Measurements from ENCODE around the gene GBP3.
"Not testable (repeated sequence)": the region's sequence is repeated elsewhere in the genome, so short reads cannot be mapped to it uniquely, and the experiment has no call there.

The GBP3 gene

GRCh38 chr1:89022167-89022959, at the start of gene GBP3:
Gene GBP3 (minus strand): TSS chr1:89022866. CDS start chr1:89020721, 2,145 bp downstream.
- in situ Hi-C loops (cut with MboI; ENCODE audit: low sequenced_read_pairs), result no loop called here

GRCh38 chr1:89070509-89070908, 47.8 kb upstream of the GBP3 start:
- in situ Hi-C loops (cut with MboI; ENCODE audit: low sequenced_read_pairs), result no loop called here

- in situ Hi-C loops (cut with MboI; ENCODE audit: low sequenced_read_pairs), result no loop called here
Observed at GRCh38 chr1:89069951-89070350, 47.3 kb upstream of the GBP3 start.

- in situ Hi-C loops (cut with MboI; ENCODE audit: low sequenced_read_pairs), result no loop called here
Observed at GRCh38 chr1:89068291-89068690, 45.6 kb upstream of the GBP3 start.

- in situ Hi-C loops (cut with MboI; ENCODE audit: low sequenced_read_pairs), result no loop called here
Observed at GRCh38 chr1:89065079-89065868, 42.6 kb upstream of the GBP3 start, which contains the start of gene GBP1. Gene GBP1 (minus strand): TSS chr1:89065208. CDS start chr1:89063234, 1,974 bp downstream.

- in situ Hi-C loops (cut with MboI; ENCODE audit: low sequenced_read_pairs), result no loop called here
Observed at GRCh38 chr1:89064632-89065031, 42.0 kb upstream of the GBP3 start.

GRCh38 chr1:89063094-89063493, 40.4 kb upstream of the GBP3 start:
- in situ Hi-C loops (cut with MboI; ENCODE audit: low sequenced_read_pairs), result no loop called here

GRCh38 chr1:89060091-89060490, 37.4 kb upstream of the GBP3 start:
- in situ Hi-C loops (cut with MboI; ENCODE audit: low sequenced_read_pairs), result no loop called here

GRCh38 chr1:89051955-89052312, 29.3 kb upstream of the GBP3 start:
- in situ Hi-C loops (cut with MboI; ENCODE audit: low sequenced_read_pairs), result no loop called here

GRCh38 chr1:89051300-89051954, 28.8 kb upstream of the GBP3 start:
- in situ Hi-C loops (cut with MboI; ENCODE audit: low sequenced_read_pairs), result no loop called here

GRCh38 chr1:89050649-89051033, 28.0 kb upstream of the GBP3 start:
- in situ Hi-C loops (cut with MboI; ENCODE audit: low sequenced_read_pairs), result no loop called here

GRCh38 chr1:89049901-89050648, 27.4 kb upstream of the GBP3 start:
- in situ Hi-C loops (cut with MboI; ENCODE audit: low sequenced_read_pairs), result not testable (repeated sequence)

- in situ Hi-C loops (cut with MboI; ENCODE audit: low sequenced_read_pairs), result not testable (repeated sequence)
Observed at GRCh38 chr1:89049187-89049586, 26.5 kb upstream of the GBP3 start.

- in situ Hi-C loops (cut with MboI; ENCODE audit: low sequenced_read_pairs), result no loop called here
Observed at GRCh38 chr1:89047734-89048133, 25.1 kb upstream of the GBP3 start.

GRCh38 chr1:89046318-89047183, 23.9 kb upstream of the GBP3 start:
- in situ Hi-C loops (cut with MboI; ENCODE audit: low sequenced_read_pairs), result not testable (repeated sequence)

GRCh38 chr1:89044970-89045721, 22.5 kb upstream of the GBP3 start:
- in situ Hi-C loops (cut with MboI; ENCODE audit: low sequenced_read_pairs), result no loop called here

GRCh38 chr1:89043940-89044339, 21.3 kb upstream of the GBP3 start:
- in situ Hi-C loops (cut with MboI; ENCODE audit: low sequenced_read_pairs), result no loop called here

GRCh38 chr1:89042491-89042890, 19.8 kb upstream of the GBP3 start:
- in situ Hi-C loops (cut with MboI; ENCODE audit: low sequenced_read_pairs), result no loop called here

GRCh38 chr1:89041721-89042120, 19.1 kb upstream of the GBP3 start:
- in situ Hi-C loops (cut with MboI; ENCODE audit: low sequenced_read_pairs), result no loop called here

All from HL-60/S4 treated with retinoic acid at 250 ng/mL for 4 days and 3 days (cell line).